Stomach smooth muscle (tissue), 2 donors: Measurements from ENCODE around the gene APOBEC3A.
"Not testable (repeated sequence)": the region's sequence is repeated elsewhere in the genome, so short reads cannot be mapped to it uniquely, and the experiment has no call there.

ENCODE experiments used
- H3K27ac ChIP-seq: one replicate; pipeline ENCODE4 v1.7.0; 2013; ENCODE audit warnings: mild to moderate bottlenecking, low read length, inconsistent platforms
- H3K27me3 ChIP-seq, 2 donors: one replicate each; pipeline ENCODE4 v1.7.0; 2013; ENCODE audit warnings: low read length in 2 of 2; ENCODE audit not compliant: insufficient read depth in 2 of 2, control insufficient read depth in 1 of 2
- H3K36me3 ChIP-seq, 2 donors: one replicate each; pipeline ENCODE4 v1.7.0; 2013; ENCODE audit warnings: low read length in 2 of 2; ENCODE audit not compliant: control insufficient read depth in 2 of 2, insufficient read depth in 2 of 2
- H3K4me1 ChIP-seq: one replicate; pipeline ENCODE4 v1.7.0; 2013; ENCODE audit warnings: low read length; ENCODE audit not compliant: control insufficient read depth, insufficient read depth
- H3K4me3 ChIP-seq, 2 donors: one replicate each; pipeline ENCODE4 v1.7.0; 2013; ENCODE audit warnings: low read length in 2 of 2
- H3K9ac ChIP-seq, 2 donors: one replicate each; pipeline ENCODE4 v1.7.0; 2013; ENCODE audit warnings: low read length in 2 of 2, mild to moderate bottlenecking in 1 of 2
- H3K9me3 ChIP-seq, 2 donors: one replicate each; pipeline ENCODE4 v1.7.0; 2013; ENCODE audit warnings: low read length in 2 of 2; ENCODE audit not compliant: control insufficient read depth in 2 of 2
- donor health status: healthy.
- donor health status: Pancreatic carcinoma.

The APOBEC3A gene

GRCh38 chr22:38981992-38982927 lies 24.9 kb downstream of the APOBEC3A start, which contains the start of gene APOBEC3B:
Gene APOBEC3B, plus strand, starts transcription at chr22:38982347. Its CDS starts 107 bp downstream, at chr22:38982454.
- Histone ChIP-seq H3K27ac (peak within 1 kb of the TSS; percentile 24), H3K9ac (peak within 1 kb of the TSS; percentile 16 to 42), H3K36me3 (no peaks in the 10 kb centered on the region)

GRCh38 chr22:38984224-38984623 lies 26.8 kb downstream of the APOBEC3A start:
- H3K36me3 ChIP-seq = no peaks in the 10 kb centered on the region
- no peak overlapping the region for H3K4me3 ChIP-seq
- H3K27ac ChIP-seq = no peak overlapping the region
- H3K9me3 ChIP-seq = no peaks in the 10 kb centered on the region
- no peaks in the 10 kb centered on the region for H3K27me3 ChIP-seq
- H3K9ac ChIP-seq = no peak overlapping the region
- peaks cover 15% of the 10 kb centered on the region for H3K4me1 ChIP-seq

More at GRCh38 chr22:38981992-38982927, 24.9 kb downstream of the APOBEC3A start, which contains the start of gene APOBEC3B:
- Histone ChIP-seq H3K9me3 (no peaks in the 10 kb centered on the region), H3K27me3 (no peaks in the 10 kb centered on the region), H3K4me1 (peaks cover 15% of the 10 kb centered on the region), H3K4me3 (peak within 1 kb of the TSS; percentile 74 to 76)

GRCh38 chr22:38984784-38985757 lies 27.7 kb downstream of the APOBEC3A start:
- H3K9me3 ChIP-seq, H3K27me3 ChIP-seq, H3K9ac ChIP-seq, H3K4me3 ChIP-seq, H3K27ac ChIP-seq, H3K36me3 ChIP-seq: not testable (repeated sequence)
- peaks cover 15% of the 10 kb centered on the region for H3K4me1 ChIP-seq

GRCh38 chr22:38986629-38987028 lies 29.2 kb downstream of the APOBEC3A start:
- H3K36me3 ChIP-seq = no peaks in the 10 kb centered on the region
- H3K27ac ChIP-seq = no peak overlapping the region

GRCh38 chr22:38987171-38987895 lies 29.9 kb downstream of the APOBEC3A start:
- H3K4me3 ChIP-seq = no peak overlapping the region
- H3K9me3 ChIP-seq = no peaks in the 10 kb centered on the region
- no peak overlapping the region for H3K27ac ChIP-seq
- peaks cover 3% of the 10 kb centered on the region for H3K4me1 ChIP-seq
- no peak overlapping the region for H3K9ac ChIP-seq
- H3K36me3 ChIP-seq = no peaks in the 10 kb centered on the region
- H3K27me3 ChIP-seq = no peaks in the 10 kb centered on the region

More at GRCh38 chr22:38986629-38987028, 29.2 kb downstream of the APOBEC3A start:
- Histone ChIP-seq H3K4me3 (no peak overlapping the region), H3K9me3 (no peaks in the 10 kb centered on the region), H3K27me3 (no peaks in the 10 kb centered on the region), H3K4me1 (peaks cover 10% of the 10 kb centered on the region), H3K9ac (no peak overlapping the region)

GRCh38 chr22:38989466-38989865 lies 32.1 kb downstream of the APOBEC3A start:
- Histone ChIP-seq H3K4me1 (no peaks in the 10 kb centered on the region), H3K27ac (no peak overlapping the region), H3K36me3 (no peaks in the 10 kb centered on the region), H3K4me3 (no peak overlapping the region), H3K9me3 (no peaks in the 10 kb centered on the region), H3K9ac (no peak overlapping the region), H3K27me3 (no peaks in the 10 kb centered on the region)

GRCh38 chr22:38992871-38993371 lies 35.5 kb downstream of the APOBEC3A start:
- not testable (repeated sequence) for H3K27ac ChIP-seq, H3K9ac ChIP-seq, H3K4me3 ChIP-seq

GRCh38 chr22:38996105-38996504 lies 38.7 kb downstream of the APOBEC3A start:
- Histone ChIP-seq H3K9ac (no peak overlapping the region), H3K27ac (no peak overlapping the region), H3K4me3 (no peak overlapping the region), H3K27me3 (peaks cover 0 to 2% of the 10 kb centered on the region in 2 donors), H3K9me3 (no peaks in the 10 kb centered on the region), H3K4me1 (no peaks in the 10 kb centered on the region), H3K36me3 (no peaks in the 10 kb centered on the region)

More at GRCh38 chr22:38992871-38993371, 35.5 kb downstream of the APOBEC3A start:
- not testable (repeated sequence) for H3K4me1 ChIP-seq, H3K9me3 ChIP-seq, H3K27me3 ChIP-seq, H3K36me3 ChIP-seq

- no peak overlapping the region for H3K27ac ChIP-seq
- H3K4me3 ChIP-seq = no peak overlapping the region
- no peaks in the 10 kb centered on the region for H3K36me3 ChIP-seq
- H3K9me3 ChIP-seq = no peaks in the 10 kb centered on the region
- H3K27me3 ChIP-seq = peaks cover 0 to 2% of the 10 kb centered on the region in 2 donors
- no peaks in the 10 kb centered on the region for H3K4me1 ChIP-seq
- H3K9ac ChIP-seq = no peak overlapping the region
Observed at GRCh38 chr22:38997518-38997917, 40.1 kb downstream of the APOBEC3A start.
